ENCODE measurements around the gene ARFIP2. TPM values are rescaled to one million over a fixed set of nuclear protein-coding genes. Genes with fewer than 3 reads are reported as not detected.
A peak's percentile ranks its signal among the peaks of the same experiment; 100 is the strongest.

Gene ARFIP2
- total and polyA plus RNA-seq, 2 of the 8 experiments (the other 6 are each of a cell fraction or from before 2014, with no cell fraction given), result 48.3 to 48.7 TPM

- TF ChIP-seq RBBP5 (IDR thresholded peaks at IDR 0.05; ENCODE audit: borderline replicate concordance, low read depth, low read length) (0 out of 2 replicates have a peak, but pooled peaks have one; percentile 27), GABPA (IDR thresholded peaks at IDR 0.05; ENCODE audit: borderline replicate concordance, insufficient read depth, low read length) (peak; percentile 92), ASH2L (IDR thresholded peaks at IDR 0.05; ENCODE audit: low read length) (peak; percentile 67), SIX5 (IDR thresholded peaks at IDR 0.05; ENCODE audit: low read depth, low read length) (peak; percentile 14; the same call in 1 of the 2 replicates), ZNF274 (IDR thresholded peaks at IDR 0.05; ENCODE audit: borderline replicate concordance, extremely low read depth, low read length) (no peak), BACH1 (IDR thresholded peaks at IDR 0.05; ENCODE audit: low read length) (no peak), E2F6 (IDR thresholded peaks at IDR 0.05) (peak; percentile 32), KDM5A (IDR thresholded peaks at IDR 0.05; ENCODE audit: low read length) (peak; percentile 61; the same call in 1 of the 2 replicates), HDAC2 (IDR thresholded peaks at IDR 0.05; ENCODE audit: borderline replicate concordance in 1 of 2, low read depth in 2 of 2, low read length in 2 of 2) (0 out of 4 replicates have a peak, but pooled peaks of 1 of the 2 experiments have one; percentile 48), TAF1 (IDR thresholded peaks at IDR 0.05; ENCODE audit: low read depth, low read length) (peak; percentile 89), EP300 (IDR thresholded peaks at IDR 0.05; ENCODE audit: borderline replicate concordance in 1 of 2, low read depth in 2 of 2, low read length in 2 of 2) (peak in 1 of 2 experiments; percentile 70; a peak in 1 of 3 replicates), TBP (IDR thresholded peaks at IDR 0.05; ENCODE audit: low read depth, low read length) (peak; percentile 84; the same call in 1 of the 2 replicates), RFX5 (IDR thresholded peaks at IDR 0.05; ENCODE audit: borderline replicate concordance, low read depth, low read length) (peak; percentile 23; the same call in 1 of the 2 replicates), SIN3A (conservative IDR thresholded peaks at IDR 0.05 in 1 of 2, IDR thresholded peaks at IDR 0.05 in 1 of 2; ENCODE audit: low read depth in 1 of 2, low read length in 2 of 2) (peak; percentile 31 to 57; a peak in 2 of 4 replicates), BRCA1 (IDR thresholded peaks at IDR 0.05; ENCODE audit: low read depth, low read length) (peak; percentile 51), CHD2 (IDR thresholded peaks at IDR 0.05; ENCODE audit: low read length) (peak; percentile 74; the same call in 1 of the 2 replicates), CBX8 (IDR thresholded peaks at IDR 0.05; ENCODE audit: borderline replicate concordance, low read depth, low read length) (no peak), POLR2AphosphoS5 (IDR thresholded peaks at IDR 0.05; ENCODE audit: low read depth, low read length) (peak; percentile 95), SAP30 (IDR thresholded peaks at IDR 0.05; ENCODE audit: insufficient read depth, insufficient replicate concordance, low read length) (peak; percentile 24), SP4 (IDR thresholded peaks at IDR 0.05; ENCODE audit: low read length) (peak; percentile 30; the same call in 1 of the 2 replicates), POLR2A (IDR thresholded peaks at IDR 0.05; ENCODE audit: control extremely low read depth in 1 of 2, low read depth in 2 of 2, low read length in 2 of 2) (peak; percentile 76 to 90)
These were observed at the start of gene ARFIP2, which contains the start of gene TIMM10B (continued) for GRCh38 chr11:6481012-6481923.
